ENCODE measurements around the gene GDI2.

The GDI2 gene

GRCh38 chr10:5776136-5776880 lies 36.9 kb downstream of the GDI2 start:
- no peaks in the 10 kb centered on the region for H3K27me3 ChIP-seq (ENCODE audit: control insufficient read depth, insufficient read depth, low read length)
- no peak overlapping the region for H3K4me3 ChIP-seq (ENCODE audit: low read length)
- H3K36me3 ChIP-seq (ENCODE audit: control insufficient read depth, low read depth, low read length) = peaks cover 37% of the 10 kb centered on the region
- H3K27ac ChIP-seq (ENCODE audit: low read length) = no peak overlapping the region
- no peaks in the 10 kb centered on the region for H3K9me3 ChIP-seq (ENCODE audit: control insufficient read depth, low read depth, low read length)
- no peak overlapping the region for H3K9ac ChIP-seq (ENCODE audit: low read length)
- no peaks in the 10 kb centered on the region for H3K4me1 ChIP-seq (ENCODE audit: control insufficient read depth, low read depth, low read length)

- Histone ChIP-seq H3K4me3 (ENCODE audit: low read length) (no peak overlapping the region), H3K27me3 (ENCODE audit: control insufficient read depth, insufficient read depth, low read length) (no peaks in the 10 kb centered on the region), H3K4me1 (ENCODE audit: control insufficient read depth, low read depth, low read length) (no peaks in the 10 kb centered on the region), H3K27ac (ENCODE audit: low read length) (no peak overlapping the region), H3K9me3 (ENCODE audit: control insufficient read depth, low read depth, low read length) (no peaks in the 10 kb centered on the region), H3K9ac (ENCODE audit: low read length) (no peak overlapping the region), H3K36me3 (ENCODE audit: control insufficient read depth, low read depth, low read length) (peaks cover 36% of the 10 kb centered on the region)
These were observed 37.5 kb downstream of the GDI2 start for GRCh38 chr10:5775685-5776084.

GRCh38 chr10:5774987-5775620 lies 38.1 kb downstream of the GDI2 start:
- no peak overlapping the region for H3K27ac ChIP-seq (ENCODE audit: low read length)
- H3K27me3 ChIP-seq (ENCODE audit: control insufficient read depth, insufficient read depth, low read length) = no peaks in the 10 kb centered on the region
- H3K4me1 ChIP-seq (ENCODE audit: control insufficient read depth, low read depth, low read length) = no peaks in the 10 kb centered on the region
- no peak overlapping the region for H3K4me3 ChIP-seq (ENCODE audit: low read length)
- no peaks in the 10 kb centered on the region for H3K9me3 ChIP-seq (ENCODE audit: control insufficient read depth, low read depth, low read length)
- H3K36me3 ChIP-seq (ENCODE audit: control insufficient read depth, low read depth, low read length) = peaks cover 32% of the 10 kb centered on the region
- no peak overlapping the region for H3K9ac ChIP-seq (ENCODE audit: low read length)

- Histone ChIP-seq H3K9me3 (ENCODE audit: control insufficient read depth, low read depth, low read length) (no peaks in the 10 kb centered on the region), H3K36me3 (ENCODE audit: control insufficient read depth, low read depth, low read length) (peaks cover 76% of the 10 kb centered on the region), H3K9ac (ENCODE audit: low read length) (no peak overlapping the region), H3K4me3 (ENCODE audit: low read length) (no peak overlapping the region), H3K4me1 (ENCODE audit: control insufficient read depth, low read depth, low read length) (no peaks in the 10 kb centered on the region), H3K27ac (ENCODE audit: low read length) (no peak overlapping the region), H3K27me3 (ENCODE audit: control insufficient read depth, insufficient read depth, low read length) (no peaks in the 10 kb centered on the region)
These were observed 47.0 kb downstream of the GDI2 start for GRCh38 chr10:5766189-5766588.

GRCh38 chr10:5765617-5766016 lies 47.6 kb downstream of the GDI2 start:
- H3K27me3 ChIP-seq (ENCODE audit: control insufficient read depth, insufficient read depth, low read length) = no peaks in the 10 kb centered on the region
- H3K9me3 ChIP-seq (ENCODE audit: control insufficient read depth, low read depth, low read length) = no peaks in the 10 kb centered on the region
- H3K27ac ChIP-seq (ENCODE audit: low read length) = no peak overlapping the region
- no peak overlapping the region for H3K4me3 ChIP-seq (ENCODE audit: low read length)
- no peaks in the 10 kb centered on the region for H3K4me1 ChIP-seq (ENCODE audit: control insufficient read depth, low read depth, low read length)
- H3K36me3 ChIP-seq (ENCODE audit: control insufficient read depth, low read depth, low read length) = peaks cover 80% of the 10 kb centered on the region
- H3K9ac ChIP-seq (ENCODE audit: low read length) = no peak overlapping the region

- Histone ChIP-seq H3K9ac (ENCODE audit: low read length) (no peak overlapping the region), H3K9me3 (ENCODE audit: control insufficient read depth, low read depth, low read length) (no peaks in the 10 kb centered on the region), H3K4me1 (ENCODE audit: control insufficient read depth, low read depth, low read length) (no peaks in the 10 kb centered on the region), H3K4me3 (ENCODE audit: low read length) (no peak overlapping the region), H3K27ac (ENCODE audit: low read length) (no peak overlapping the region), H3K36me3 (ENCODE audit: control insufficient read depth, low read depth, low read length) (peaks cover 87% of the 10 kb centered on the region), H3K27me3 (ENCODE audit: control insufficient read depth, insufficient read depth, low read length) (no peaks in the 10 kb centered on the region)
These were observed 48.6 kb downstream of the GDI2 start for GRCh38 chr10:5764422-5765297.

- H3K9me3 ChIP-seq (ENCODE audit: control insufficient read depth, low read depth, low read length) = no peaks in the 10 kb centered on the region
- H3K27me3 ChIP-seq (ENCODE audit: control insufficient read depth, insufficient read depth, low read length) = no peaks in the 10 kb centered on the region
- H3K4me3 ChIP-seq (ENCODE audit: low read length) = no peak overlapping the region
- H3K9ac ChIP-seq (ENCODE audit: low read length) = no peak overlapping the region
- peaks cover 90% of the 10 kb centered on the region for H3K36me3 ChIP-seq (ENCODE audit: control insufficient read depth, low read depth, low read length)
- no peak overlapping the region for H3K27ac ChIP-seq (ENCODE audit: low read length)
- no peaks in the 10 kb centered on the region for H3K4me1 ChIP-seq (ENCODE audit: control insufficient read depth, low read depth, low read length)
These were observed 50.7 kb downstream of the GDI2 start for GRCh38 chr10:5762531-5762930.

- Histone ChIP-seq H3K27me3 (ENCODE audit: control insufficient read depth, insufficient read depth, low read length) (no peaks in the 10 kb centered on the region), H3K4me1 (ENCODE audit: control insufficient read depth, low read depth, low read length) (no peaks in the 10 kb centered on the region), H3K4me3 (ENCODE audit: low read length) (no peak overlapping the region), H3K9ac (ENCODE audit: low read length) (no peak overlapping the region), H3K9me3 (ENCODE audit: control insufficient read depth, low read depth, low read length) (no peaks in the 10 kb centered on the region), H3K27ac (ENCODE audit: low read length) (no peak overlapping the region), H3K36me3 (ENCODE audit: control insufficient read depth, low read depth, low read length) (peaks cover 89% of the 10 kb centered on the region)
These were observed 52.0 kb downstream of the GDI2 start for GRCh38 chr10:5761220-5761619.

- Histone ChIP-seq H3K9me3 (ENCODE audit: control insufficient read depth, low read depth, low read length) (no peaks in the 10 kb centered on the region), H3K9ac (ENCODE audit: low read length) (no peak overlapping the region), H3K27me3 (ENCODE audit: control insufficient read depth, insufficient read depth, low read length) (no peaks in the 10 kb centered on the region), H3K36me3 (ENCODE audit: control insufficient read depth, low read depth, low read length) (peaks cover 82% of the 10 kb centered on the region), H3K4me1 (ENCODE audit: control insufficient read depth, low read depth, low read length) (no peaks in the 10 kb centered on the region), H3K4me3 (ENCODE audit: low read length) (no peak overlapping the region), H3K27ac (ENCODE audit: low read length) (no peak overlapping the region)
These were observed 52.7 kb downstream of the GDI2 start for GRCh38 chr10:5760515-5760914.

DNA sequence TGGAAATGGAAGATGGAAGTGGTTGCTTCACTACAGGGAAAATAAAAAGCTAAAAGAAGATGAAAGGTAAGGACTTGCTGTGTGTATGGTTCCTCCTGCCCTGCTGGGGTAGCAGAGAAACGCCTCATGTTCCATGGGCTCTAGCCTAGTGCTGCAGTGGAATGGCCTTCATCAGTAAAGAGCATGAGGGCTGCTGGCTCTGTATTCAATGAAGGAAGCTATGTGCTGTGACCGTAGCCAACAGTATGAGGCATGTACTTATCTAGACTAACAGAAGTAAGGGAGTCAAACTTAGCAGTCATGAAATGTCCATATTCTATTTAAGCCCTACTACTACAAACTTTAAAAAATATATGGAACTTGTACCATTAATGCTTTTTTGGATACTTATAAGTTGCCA lies 54.3 kb downstream of the GDI2 start:
- no peak overlapping the region for H3K4me3 ChIP-seq (ENCODE audit: low read length)
- H3K27me3 ChIP-seq (ENCODE audit: control insufficient read depth, insufficient read depth, low read length) = no peaks in the 10 kb centered on the region
- H3K27ac ChIP-seq (ENCODE audit: low read length) = no peak overlapping the region
- H3K9me3 ChIP-seq (ENCODE audit: control insufficient read depth, low read depth, low read length) = no peaks in the 10 kb centered on the region
- no peak overlapping the region for H3K9ac ChIP-seq (ENCODE audit: low read length)
- H3K4me1 ChIP-seq (ENCODE audit: control insufficient read depth, low read depth, low read length) = no peaks in the 10 kb centered on the region
- H3K36me3 ChIP-seq (ENCODE audit: control insufficient read depth, low read depth, low read length) = peaks cover 66% of the 10 kb centered on the region

- H3K4me1 ChIP-seq (ENCODE audit: control insufficient read depth, low read depth, low read length) = no peaks in the 10 kb centered on the region
- H3K4me3 ChIP-seq (ENCODE audit: low read length) = no peak overlapping the region
- H3K9me3 ChIP-seq (ENCODE audit: control insufficient read depth, low read depth, low read length) = no peaks in the 10 kb centered on the region
- H3K27ac ChIP-seq (ENCODE audit: low read length) = no peak overlapping the region
- H3K9ac ChIP-seq (ENCODE audit: low read length) = no peak overlapping the region
- H3K36me3 ChIP-seq (ENCODE audit: control insufficient read depth, low read depth, low read length) = peaks cover 56% of the 10 kb centered on the region
- no peaks in the 10 kb centered on the region for H3K27me3 ChIP-seq (ENCODE audit: control insufficient read depth, insufficient read depth, low read length)
These were observed 55.3 kb downstream of the GDI2 start for GRCh38 chr10:5757766-5758517.

Measured in iPS-18a (cell line).